Natural killer cell (primary cell): ENCODE data around the gene LUC7L. TPM values are rescaled to one million over a fixed set of nuclear protein-coding genes. Genes with fewer than 3 reads are reported as not detected.
A peak's percentile ranks its signal among the peaks of the same experiment; 100 is the strongest.
"Not testable (repeated sequence)": the region's sequence is repeated elsewhere in the genome, so short reads cannot be mapped to it uniquely, and the experiment has no call there.

Experiments used
- ATAC-seq, 3 donors: fragments of 150-1000 bp in 2 of 3; fragments of 200-7000 bp in 1 of 3; cut with Tn5 transposase; 1 replicate in 1 of 3; 2 replicates in 2 of 3; pipeline ENCODE4 v1.10.0; 2021; ENCODE audit warnings: mild to moderate bottlenecking in 2 of 3, moderate library complexity in 2 of 3
- DNase-seq, 2 donors: peaks; one replicate each; pipeline versions ENCODE4 v3.0.0 to v3.0.0-alpha.2; 2013 to 2021; ENCODE audit warnings: mixed read lengths in 1 of 2
- H3K27ac ChIP-seq: one replicate; pipeline ENCODE4 v1.5.1; 2013; ENCODE audit warnings: mild to moderate bottlenecking, low read length
- H3K27me3 ChIP-seq: one replicate; pipeline ENCODE4 v1.6.1; 2013; ENCODE audit warnings: low read length; ENCODE audit not compliant: control insufficient read depth, insufficient read depth
- H3K36me3 ChIP-seq: one replicate; pipeline ENCODE4 v1.6.1; 2013; ENCODE audit warnings: low read length; ENCODE audit not compliant: control insufficient read depth, insufficient read depth
- H3K4me1 ChIP-seq: one replicate; pipeline ENCODE4 v1.6.1; 2013; ENCODE audit warnings: low read length; ENCODE audit not compliant: control insufficient read depth, insufficient read depth
- H3K4me3 ChIP-seq: one replicate; pipeline ENCODE4 v1.5.1; 2013; ENCODE audit warnings: low read length
- H3K9me3 ChIP-seq: one replicate; pipeline ENCODE4 v1.6.1; 2013; ENCODE audit warnings: low read length; ENCODE audit not compliant: control insufficient read depth, insufficient read depth
- H3K27ac Mint-ChIP-seq, 2 donors: one replicate each; pipeline ENCODE4 v1.8.0; 2022; ENCODE audit warnings: mild to moderate bottlenecking in 2 of 2, mixed read lengths in 2 of 2, moderate library complexity in 1 of 2
- H3K27me3 Mint-ChIP-seq, 2 donors: one replicate each; pipeline ENCODE4 v1.8.0; 2022; ENCODE audit warnings: low read depth in 2 of 2, mixed read lengths in 2 of 2
- H3K36me3 Mint-ChIP-seq: one replicate; pipeline ENCODE4 v1.8.0; 2022; ENCODE audit warnings: mixed read lengths
- H3K4me1 Mint-ChIP-seq, 2 donors: one replicate each; pipeline ENCODE4 v1.8.0; 2022; ENCODE audit warnings: mixed read lengths in 2 of 2
- H3K4me3 Mint-ChIP-seq: one replicate; pipeline ENCODE4 v1.8.0; 2022; ENCODE audit warnings: mild to moderate bottlenecking, moderate library complexity, mixed read lengths
- H3K9me3 Mint-ChIP-seq, 2 donors: one replicate each; pipeline ENCODE4 v1.8.0; 2022; ENCODE audit warnings: mixed read lengths in 2 of 2
- WGBS: methylation state at CpG from one replicate; pipeline ENCODE4 v1.1.7; 2013; ENCODE audit warnings: missing lambda C conversion rate; ENCODE audit not compliant: insufficient coverage; 5-methylcytosine and 5-hydroxymethylcytosine counted together
- intact Hi-C: fragments of 100-400 bp; cut with micrococcal nuclease; formaldehyde crosslinking; loops from one replicate; pipeline ENCODE4 v1.14.2; 2022
- total RNA-seq, 4 donors: library from RNA; stranded (reverse); fragments of 120-200 nt in 1 of 4; gene quantifications; one replicate each; pipeline versions ENCODE4 v1.2.3 to v1.2.4, GENCODE V29; 2013 to 2022
- TF ChIP-seq, protein P1 (sequence below): fragments of 200-600 bp; IDR thresholded peaks from one replicate; pipeline ENCODE4 v1.8.0; 2022; ENCODE audit warnings: antibody characterized with exemption

LUC7L gene
- total RNA-seq, 3 donors from 2014 or later (not counting 1 experiment from before 2014, with no cell fraction given) = 129 to 168 (median 153) TPM

DNA sequence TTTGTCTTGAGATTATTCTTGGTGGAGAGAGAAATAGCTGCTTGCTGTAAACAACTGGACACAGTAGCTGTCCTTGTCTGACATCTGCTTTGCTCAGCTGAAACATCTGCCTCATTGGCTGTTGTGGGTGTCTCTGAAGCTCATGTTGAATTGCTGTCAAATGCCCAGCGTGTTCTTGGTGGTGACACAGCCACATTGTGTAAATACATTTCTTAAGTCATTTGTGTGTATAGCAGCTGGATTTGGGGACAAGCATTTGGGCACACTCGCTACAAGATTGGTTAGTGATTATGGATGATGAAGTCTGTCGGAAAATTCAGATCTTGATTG, 10.7 kb upstream of the LUC7L start:
- ATAC-seq (no peak), DNase-seq (no peak)
- Histone ChIP-seq H3K27me3 (no peaks in the 10 kb centered on the region), H3K36me3 (no peaks in the 10 kb centered on the region), H3K4me1 (peaks cover 39% of the 10 kb centered on the region), H3K27ac (no peak overlapping the region), H3K4me3 (no peak overlapping the region), H3K9me3 (no peaks in the 10 kb centered on the region)
- intact Hi-C loops = no loop called here
- H3K4me3 Mint-ChIP-seq = peak overlapping the region; percentile 19
- WGBS = 97% methylated on average over 3 of the region's 3 CpGs
- peaks cover 35 to 46% of the 10 kb centered on the region in 2 donors for H3K4me1 Mint-ChIP-seq
- no peaks in the 10 kb centered on the region for H3K36me3 Mint-ChIP-seq
- H3K27ac Mint-ChIP-seq = peak overlapping the region in 1 of 2 donors; percentile 63
- H3K9me3 Mint-ChIP-seq = no peaks in the 10 kb centered on the region
- TF ChIP-seq, protein P1, sequence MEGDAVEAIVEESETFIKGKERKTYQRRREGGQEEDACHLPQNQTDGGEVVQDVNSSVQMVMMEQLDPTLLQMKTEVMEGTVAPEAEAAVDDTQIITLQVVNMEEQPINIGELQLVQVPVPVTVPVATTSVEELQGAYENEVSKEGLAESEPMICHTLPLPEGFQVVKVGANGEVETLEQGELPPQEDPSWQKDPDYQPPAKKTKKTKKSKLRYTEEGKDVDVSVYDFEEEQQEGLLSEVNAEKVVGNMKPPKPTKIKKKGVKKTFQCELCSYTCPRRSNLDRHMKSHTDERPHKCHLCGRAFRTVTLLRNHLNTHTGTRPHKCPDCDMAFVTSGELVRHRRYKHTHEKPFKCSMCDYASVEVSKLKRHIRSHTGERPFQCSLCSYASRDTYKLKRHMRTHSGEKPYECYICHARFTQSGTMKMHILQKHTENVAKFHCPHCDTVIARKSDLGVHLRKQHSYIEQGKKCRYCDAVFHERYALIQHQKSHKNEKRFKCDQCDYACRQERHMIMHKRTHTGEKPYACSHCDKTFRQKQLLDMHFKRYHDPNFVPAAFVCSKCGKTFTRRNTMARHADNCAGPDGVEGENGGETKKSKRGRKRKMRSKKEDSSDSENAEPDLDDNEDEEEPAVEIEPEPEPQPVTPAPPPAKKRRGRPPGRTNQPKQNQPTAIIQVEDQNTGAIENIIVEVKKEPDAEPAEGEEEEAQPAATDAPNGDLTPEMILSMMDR = no peak
- no peaks in the 10 kb centered on the region for H3K27me3 Mint-ChIP-seq

DNA sequence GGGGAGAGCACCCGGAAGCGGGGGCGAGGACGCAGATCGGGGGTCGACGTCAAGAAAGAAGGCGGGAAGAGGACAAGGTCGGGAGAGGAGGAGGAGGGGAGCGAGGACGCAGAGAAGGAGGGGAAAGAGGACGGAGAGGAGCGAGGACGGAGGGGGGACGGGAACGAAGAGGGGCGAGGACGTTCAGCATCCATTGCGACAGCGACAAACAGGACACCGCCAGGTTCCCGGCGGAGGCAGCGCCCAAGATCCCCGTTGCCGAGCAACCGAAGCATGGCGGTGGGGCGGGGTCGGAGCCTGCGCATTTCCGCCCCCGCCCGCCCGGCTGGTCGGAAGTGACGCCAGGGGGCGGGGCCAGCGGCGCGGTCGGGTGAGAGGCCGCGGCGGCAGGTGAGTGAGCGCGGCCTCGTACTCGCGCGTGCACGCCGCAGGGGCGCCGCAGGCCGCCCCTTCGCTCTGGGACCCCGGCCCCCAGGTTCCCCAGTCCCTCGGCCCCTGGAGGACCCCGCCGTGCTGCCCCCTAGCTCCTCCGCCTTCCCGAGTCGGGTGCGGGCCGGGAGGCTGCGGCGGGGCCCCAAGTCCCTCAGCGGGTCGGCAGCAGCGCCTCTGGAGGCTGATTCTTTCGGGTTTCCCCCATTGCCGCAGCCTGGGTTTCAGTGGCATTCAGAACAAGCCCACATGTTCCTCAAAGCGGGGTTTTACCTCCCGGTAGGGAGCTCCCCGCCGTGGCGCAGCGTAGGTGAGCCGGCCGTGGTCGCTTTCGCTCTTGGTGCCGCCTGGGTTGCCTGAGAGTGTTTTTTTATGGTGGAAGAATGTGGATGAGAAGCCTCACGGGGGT, 5.4 kb upstream of the LUC7L start, which contains the start of gene FAM234A:
Gene FAM234A, plus strand, starts transcription at position 354 of the 838 bp plus-strand sequence. CDS start 19,593 bp downstream, outside the sequence.
- Mint-ChIP-seq H3K9me3 (no peaks in the 10 kb centered on the region), H3K36me3 (no peaks in the 10 kb centered on the region), H3K4me3 (peak within 1 kb of the TSS; percentile 97), H3K27ac (peak within 1 kb of the TSS; percentile 95 to 100), H3K4me1 (peaks cover 13 to 18% of the 10 kb centered on the region in 2 donors), H3K27me3 (no peaks in the 10 kb centered on the region)
- Histone ChIP-seq H3K27me3 (no peaks in the 10 kb centered on the region), H3K9me3 (no peaks in the 10 kb centered on the region), H3K4me1 (peaks cover 21% of the 10 kb centered on the region), H3K4me3 (peak within 1 kb of the TSS; percentile 71), H3K27ac (peak within 1 kb of the TSS; percentile 88), H3K36me3 (no peaks in the 10 kb centered on the region)
- DNase-seq (peak; percentile 96 to 98), ATAC-seq (peak; percentile 81 to 93 (median 88))
- intact Hi-C loops = loop anchor here (2.0 kb wide), 2 partner anchors 18 to 74 kb away; no protein-coding TSS in a partner anchor
- TF ChIP-seq, protein P1 = peak; percentile 63
- under 1% methylated on average over 85 of the region's 85 CpGs for WGBS

DNA sequence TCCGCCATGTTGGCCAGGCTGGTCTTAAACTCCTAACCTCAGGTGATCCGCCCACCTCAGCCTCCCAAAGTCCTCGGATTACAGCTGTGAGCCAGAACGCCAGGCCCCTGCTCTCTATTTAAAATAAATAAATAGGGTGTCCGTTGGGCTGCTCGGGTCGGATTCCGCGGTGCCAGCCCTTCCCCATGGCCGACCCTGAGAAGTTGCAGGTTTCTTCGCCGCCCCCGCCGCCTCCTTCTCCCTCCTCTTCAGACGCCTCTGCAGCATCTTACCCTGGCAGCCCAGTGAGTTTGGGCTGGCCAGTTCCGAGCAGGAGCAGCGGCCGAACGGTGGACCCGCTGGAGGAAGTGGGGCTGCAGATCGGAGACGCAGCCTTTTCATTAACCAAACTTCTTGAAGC, 1.7 kb upstream of the LUC7L start:
- no peak overlapping the region for H3K4me3 ChIP-seq
- H3K9me3 Mint-ChIP-seq = no peaks in the 10 kb centered on the region
- no peak overlapping the region for H3K4me3 Mint-ChIP-seq
- ATAC-seq = no peak
- no peaks in the 10 kb centered on the region for H3K36me3 Mint-ChIP-seq
- peaks cover 14% of the 10 kb centered on the region for H3K36me3 ChIP-seq
- TF ChIP-seq, protein P1 = no peak
- peaks cover 32% of the 10 kb centered on the region for H3K4me1 ChIP-seq
- no peaks in the 10 kb centered on the region for H3K27me3 Mint-ChIP-seq
- WGBS = 96% methylated on average over 22 of the region's 22 CpGs
- no peaks in the 10 kb centered on the region for H3K27me3 ChIP-seq
- H3K27ac Mint-ChIP-seq = no peak overlapping the region
- no peak overlapping the region for H3K27ac ChIP-seq
- intact Hi-C loops = no loop called here
- no peaks in the 10 kb centered on the region for H3K9me3 ChIP-seq
- peaks cover 33 to 36% of the 10 kb centered on the region in 2 donors for H3K4me1 Mint-ChIP-seq
- no peak for DNase-seq

DNA sequence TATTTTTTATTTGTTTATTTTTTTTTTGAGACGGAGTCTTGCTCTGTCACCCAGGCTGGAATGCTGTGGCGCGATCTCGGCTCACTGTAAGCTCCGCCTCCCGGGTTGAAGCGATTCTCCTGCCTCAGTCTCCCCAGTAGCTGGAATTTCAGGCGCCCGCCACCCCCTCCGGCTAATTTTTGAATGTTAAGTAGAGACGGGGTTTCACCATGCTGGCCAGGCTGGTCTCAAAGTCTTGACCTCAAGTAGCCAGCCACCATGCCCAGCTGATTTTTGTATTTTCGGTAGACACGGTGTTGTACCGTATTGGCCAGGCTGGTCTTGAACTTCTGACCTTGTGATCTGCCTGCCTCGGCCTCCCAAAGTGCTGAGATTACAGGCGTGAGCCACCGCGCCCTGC, 1.1 kb upstream of the LUC7L start:
- H3K4me3 Mint-ChIP-seq, H3K9me3 ChIP-seq, DNase-seq, H3K27me3 ChIP-seq, H3K9me3 Mint-ChIP-seq, intact Hi-C loops, H3K36me3 Mint-ChIP-seq, H3K27ac ChIP-seq, H3K4me3 ChIP-seq, H3K27ac Mint-ChIP-seq, ATAC-seq, H3K27me3 Mint-ChIP-seq: not testable (repeated sequence)
- WGBS = 94% methylated on average over 18 of the region's 18 CpGs
- H3K4me1 Mint-ChIP-seq = peaks cover 29 to 32% of the 10 kb centered on the region in 2 donors
- peaks cover 26% of the 10 kb centered on the region for H3K4me1 ChIP-seq
- peaks cover 18% of the 10 kb centered on the region for H3K36me3 ChIP-seq
